WTC11 (cell line): ENCODE data around the gene PTGR2. TPM values are rescaled to one million over a fixed set of nuclear protein-coding genes. Genes with fewer than 3 reads are reported as not detected.

Source experiments
- CBFB ChIP-seq: sonication (generic); formaldehyde crosslinking; IDR thresholded peaks from 2 replicates; pipeline ENCODE4 v1.8.1; 2022; ENCODE audit warnings: mild to moderate bottlenecking, low read depth, missing genetic modification reagents
- CREM ChIP-seq: sonication (generic); formaldehyde crosslinking; IDR thresholded peaks from 2 replicates; pipeline ENCODE4 v1.8.1; 2022; ENCODE audit warnings: mild to moderate bottlenecking, missing genetic modification reagents, moderate library complexity
- FOXK1 ChIP-seq: sonication (generic); formaldehyde crosslinking; IDR thresholded peaks from 2 replicates; pipeline ENCODE4 v1.8.0; 2022; ENCODE audit warnings: mild to moderate bottlenecking, moderate library complexity, missing genetic modification reagents
- HMGA2 ChIP-seq: fragments of 250-450 bp; sonication (Bioruptor Pico); IDR thresholded peaks from 2 replicates; pipeline ENCODE4 v1.4.0; 2021; ENCODE audit warnings: mild to moderate bottlenecking, moderate library complexity
- NR2C2 ChIP-seq: sonication (generic); formaldehyde crosslinking; IDR thresholded peaks from 2 replicates; pipeline ENCODE4 v1.8.0; 2022; ENCODE audit warnings: mild to moderate bottlenecking, missing genetic modification reagents
- SOX15 ChIP-seq: fragments of 250-450 bp; sonication (Bioruptor Pico); IDR thresholded peaks from 2 replicates; pipeline ENCODE4 v1.9.0; 2021; ENCODE audit warnings: mild to moderate bottlenecking
- SP1 ChIP-seq: sonication (generic); formaldehyde crosslinking; conservative IDR thresholded peaks from 2 replicates; pipeline ENCODE4 v1.8.1; 2022; ENCODE audit warnings: missing genetic modification reagents
- ZBTB21 ChIP-seq: sonication (generic); formaldehyde crosslinking; IDR thresholded peaks from 2 replicates; pipeline ENCODE4 v1.8.1; 2023; ENCODE audit warnings: mild to moderate bottlenecking, missing genetic modification reagents, borderline replicate concordance
- ZNF138 ChIP-seq: sonication (generic); formaldehyde crosslinking; conservative IDR thresholded peaks from 2 replicates; pipeline ENCODE4 v1.8.1; 2022; ENCODE audit warnings: mild to moderate bottlenecking, moderate library complexity, missing genetic modification reagents
- ZNF671 ChIP-seq: fragments of 250-450 bp; sonication (Bioruptor Pico); IDR thresholded peaks from 2 replicates; pipeline ENCODE4 v1.8.0; 2021; ENCODE audit warnings: mild to moderate bottlenecking
- total RNA-seq: library from RNA; stranded (reverse); gene quantifications from 3 replicates; pipeline ENCODE4 v1.2.3, GENCODE V29; 2021
- TF ChIP-seq, protein P1 (sequence below): sonication (generic); formaldehyde crosslinking; IDR thresholded peaks from 2 replicates; pipeline ENCODE4 v1.8.0; 2022; ENCODE audit warnings: missing genetic modification reagents
- TF ChIP-seq, protein P2 (sequence below): fragments of 250-450 bp; sonication (Bioruptor Pico); IDR thresholded peaks from 2 replicates; pipeline ENCODE4 v1.9.0; 2021; ENCODE audit warnings: moderate library complexity, mild to moderate bottlenecking, inconsistent platforms, borderline replicate concordance
- TF ChIP-seq, protein P3 (sequence below): fragments of 250-450 bp; sonication (Bioruptor Pico); IDR thresholded peaks from 2 replicates; pipeline ENCODE4 v1.9.0; 2021; ENCODE audit warnings: mild to moderate bottlenecking
- TF ChIP-seq, protein P4 (sequence below): sonication (generic); formaldehyde crosslinking; IDR thresholded peaks from 2 replicates; pipeline ENCODE4 v1.8.0; 2023; ENCODE audit warnings: missing genetic modification reagents, mild to moderate bottlenecking, borderline replicate concordance
- TF ChIP-seq, protein P5 (sequence below): fragments of 250-450 bp; sonication (Bioruptor Pico); conservative IDR thresholded peaks from 2 replicates; pipeline ENCODE4 v1.9.0; 2021; ENCODE audit warnings: mild to moderate bottlenecking
- TF ChIP-seq, protein P6 (sequence below): sonication (generic); formaldehyde crosslinking; IDR thresholded peaks from 2 replicates; pipeline ENCODE4 v1.8.0; 2022; ENCODE audit warnings: mild to moderate bottlenecking, missing genetic modification reagents
- TF ChIP-seq, protein P7 (sequence below): fragments of 250-450 bp; sonication (Bioruptor Pico); IDR thresholded peaks from 2 replicates; pipeline ENCODE4 v1.9.0; 2021; ENCODE audit warnings: mild to moderate bottlenecking

PTGR2 gene
- total RNA-seq, 1 experiment from 2014 or later: 20.7 TPM

DNA sequence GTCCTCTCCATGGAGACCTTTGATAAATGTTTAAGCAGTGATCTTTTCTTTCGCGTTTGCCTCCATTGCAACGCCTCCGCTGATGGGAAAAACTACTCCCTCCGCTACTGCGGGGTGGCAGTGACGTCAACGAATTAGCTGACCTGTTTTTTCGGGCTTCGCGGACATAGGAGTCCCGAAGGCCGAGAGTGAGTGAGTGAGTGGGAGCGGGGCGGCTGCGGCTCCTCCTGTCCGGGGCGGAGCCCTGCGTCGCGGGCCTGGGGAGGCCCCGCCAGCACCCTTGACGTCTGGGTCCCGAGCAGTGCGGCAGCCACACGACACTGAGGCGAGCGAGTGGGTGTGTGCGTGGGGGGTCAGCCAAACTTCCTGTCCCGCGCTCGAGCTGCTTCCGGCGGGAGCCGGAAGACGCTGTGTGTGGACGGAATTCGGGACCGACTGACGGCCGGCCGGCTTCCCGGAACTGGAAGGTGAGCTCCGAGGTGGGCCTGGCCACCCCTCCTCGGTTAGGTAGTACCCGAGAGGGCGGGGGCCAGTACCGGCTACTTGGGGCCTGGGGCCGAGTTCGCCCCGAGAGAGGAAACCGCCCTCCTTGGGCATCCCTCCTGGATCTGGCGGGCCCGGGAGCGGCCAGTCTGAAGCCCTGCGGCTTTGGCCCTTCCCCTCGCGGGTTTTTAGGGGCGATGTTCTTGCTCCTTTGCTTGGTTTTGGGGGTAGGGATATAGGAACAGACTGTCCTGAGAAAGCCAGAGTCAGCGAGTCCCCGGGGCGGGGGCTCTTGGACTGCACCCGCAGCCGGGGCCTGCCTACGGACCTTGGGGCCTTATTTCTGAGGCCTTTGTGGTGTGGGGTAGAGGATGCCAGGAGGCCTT lies 35.1 kb downstream of the PTGR2 start, which contains the start of gene ZNF410 (continued):
- TF ChIP-seq, protein P1, sequence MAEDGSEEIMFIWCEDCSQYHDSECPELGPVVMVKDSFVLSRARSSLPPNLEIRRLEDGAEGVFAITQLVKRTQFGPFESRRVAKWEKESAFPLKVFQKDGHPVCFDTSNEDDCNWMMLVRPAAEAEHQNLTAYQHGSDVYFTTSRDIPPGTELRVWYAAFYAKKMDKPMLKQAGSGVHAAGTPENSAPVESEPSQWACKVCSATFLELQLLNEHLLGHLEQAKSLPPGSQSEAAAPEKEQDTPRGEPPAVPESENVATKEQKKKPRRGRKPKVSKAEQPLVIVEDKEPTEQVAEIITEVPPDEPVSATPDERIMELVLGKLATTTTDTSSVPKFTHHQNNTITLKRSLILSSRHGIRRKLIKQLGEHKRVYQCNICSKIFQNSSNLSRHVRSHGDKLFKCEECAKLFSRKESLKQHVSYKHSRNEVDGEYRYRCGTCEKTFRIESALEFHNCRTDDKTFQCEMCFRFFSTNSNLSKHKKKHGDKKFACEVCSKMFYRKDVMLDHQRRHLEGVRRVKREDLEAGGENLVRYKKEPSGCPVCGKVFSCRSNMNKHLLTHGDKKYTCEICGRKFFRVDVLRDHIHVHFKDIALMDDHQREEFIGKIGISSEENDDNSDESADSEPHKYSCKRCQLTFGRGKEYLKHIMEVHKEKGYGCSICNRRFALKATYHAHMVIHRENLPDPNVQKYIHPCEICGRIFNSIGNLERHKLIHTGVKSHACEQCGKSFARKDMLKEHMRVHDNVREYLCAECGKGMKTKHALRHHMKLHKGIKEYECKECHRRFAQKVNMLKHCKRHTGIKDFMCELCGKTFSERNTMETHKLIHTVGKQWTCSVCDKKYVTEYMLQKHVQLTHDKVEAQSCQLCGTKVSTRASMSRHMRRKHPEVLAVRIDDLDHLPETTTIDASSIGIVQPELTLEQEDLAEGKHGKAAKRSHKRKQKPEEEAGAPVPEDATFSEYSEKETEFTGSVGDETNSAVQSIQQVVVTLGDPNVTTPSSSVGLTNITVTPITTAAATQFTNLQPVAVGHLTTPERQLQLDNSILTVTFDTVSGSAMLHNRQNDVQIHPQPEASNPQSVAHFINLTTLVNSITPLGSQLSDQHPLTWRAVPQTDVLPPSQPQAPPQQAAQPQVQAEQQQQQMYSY (CRISPR knock-in tag): no peak
- TF ChIP-seq, protein P2, sequence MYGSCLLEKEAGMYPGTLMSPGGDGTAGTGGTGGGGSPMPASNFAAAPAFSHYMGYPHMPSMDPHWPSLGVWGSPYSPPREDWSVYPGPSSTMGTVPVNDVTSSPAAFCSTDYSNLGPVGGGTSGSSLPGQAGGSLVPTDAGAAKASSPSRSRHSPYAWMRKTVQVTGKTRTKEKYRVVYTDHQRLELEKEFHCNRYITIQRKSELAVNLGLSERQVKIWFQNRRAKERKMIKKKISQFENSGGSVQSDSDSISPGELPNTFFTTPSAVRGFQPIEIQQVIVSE (CRISPR knock-in tag): no peak
- TF ChIP-seq ZNF671 (CRISPR knock-in tag) (no peak), SP1 (CRISPR knock-in tag) (peak; percentile 52; the same call in 1 of the 2 replicates), HMGA2 (no peak), ZNF138 (0 out of 2 replicates have a peak, but pooled peaks have one; percentile 62), NR2C2 (no peak), CBFB (CRISPR knock-in tag) (0 out of 2 replicates have a peak, but pooled peaks have one; percentile 76), ZBTB21 (CRISPR knock-in tag) (peak; percentile 91; the same call in 1 of the 2 replicates), SOX15 (CRISPR knock-in tag) (no peak), FOXK1 (CRISPR knock-in tag) (peak; percentile 84), CREM (CRISPR knock-in tag) (peak; percentile 80)
- TF ChIP-seq, protein P3, sequence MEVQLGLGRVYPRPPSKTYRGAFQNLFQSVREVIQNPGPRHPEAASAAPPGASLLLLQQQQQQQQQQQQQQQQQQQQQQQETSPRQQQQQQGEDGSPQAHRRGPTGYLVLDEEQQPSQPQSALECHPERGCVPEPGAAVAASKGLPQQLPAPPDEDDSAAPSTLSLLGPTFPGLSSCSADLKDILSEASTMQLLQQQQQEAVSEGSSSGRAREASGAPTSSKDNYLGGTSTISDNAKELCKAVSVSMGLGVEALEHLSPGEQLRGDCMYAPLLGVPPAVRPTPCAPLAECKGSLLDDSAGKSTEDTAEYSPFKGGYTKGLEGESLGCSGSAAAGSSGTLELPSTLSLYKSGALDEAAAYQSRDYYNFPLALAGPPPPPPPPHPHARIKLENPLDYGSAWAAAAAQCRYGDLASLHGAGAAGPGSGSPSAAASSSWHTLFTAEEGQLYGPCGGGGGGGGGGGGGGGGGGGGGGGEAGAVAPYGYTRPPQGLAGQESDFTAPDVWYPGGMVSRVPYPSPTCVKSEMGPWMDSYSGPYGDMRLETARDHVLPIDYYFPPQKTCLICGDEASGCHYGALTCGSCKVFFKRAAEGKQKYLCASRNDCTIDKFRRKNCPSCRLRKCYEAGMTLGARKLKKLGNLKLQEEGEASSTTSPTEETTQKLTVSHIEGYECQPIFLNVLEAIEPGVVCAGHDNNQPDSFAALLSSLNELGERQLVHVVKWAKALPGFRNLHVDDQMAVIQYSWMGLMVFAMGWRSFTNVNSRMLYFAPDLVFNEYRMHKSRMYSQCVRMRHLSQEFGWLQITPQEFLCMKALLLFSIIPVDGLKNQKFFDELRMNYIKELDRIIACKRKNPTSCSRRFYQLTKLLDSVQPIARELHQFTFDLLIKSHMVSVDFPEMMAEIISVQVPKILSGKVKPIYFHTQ (CRISPR knock-in tag): no peak
- TF ChIP-seq, protein P4, sequence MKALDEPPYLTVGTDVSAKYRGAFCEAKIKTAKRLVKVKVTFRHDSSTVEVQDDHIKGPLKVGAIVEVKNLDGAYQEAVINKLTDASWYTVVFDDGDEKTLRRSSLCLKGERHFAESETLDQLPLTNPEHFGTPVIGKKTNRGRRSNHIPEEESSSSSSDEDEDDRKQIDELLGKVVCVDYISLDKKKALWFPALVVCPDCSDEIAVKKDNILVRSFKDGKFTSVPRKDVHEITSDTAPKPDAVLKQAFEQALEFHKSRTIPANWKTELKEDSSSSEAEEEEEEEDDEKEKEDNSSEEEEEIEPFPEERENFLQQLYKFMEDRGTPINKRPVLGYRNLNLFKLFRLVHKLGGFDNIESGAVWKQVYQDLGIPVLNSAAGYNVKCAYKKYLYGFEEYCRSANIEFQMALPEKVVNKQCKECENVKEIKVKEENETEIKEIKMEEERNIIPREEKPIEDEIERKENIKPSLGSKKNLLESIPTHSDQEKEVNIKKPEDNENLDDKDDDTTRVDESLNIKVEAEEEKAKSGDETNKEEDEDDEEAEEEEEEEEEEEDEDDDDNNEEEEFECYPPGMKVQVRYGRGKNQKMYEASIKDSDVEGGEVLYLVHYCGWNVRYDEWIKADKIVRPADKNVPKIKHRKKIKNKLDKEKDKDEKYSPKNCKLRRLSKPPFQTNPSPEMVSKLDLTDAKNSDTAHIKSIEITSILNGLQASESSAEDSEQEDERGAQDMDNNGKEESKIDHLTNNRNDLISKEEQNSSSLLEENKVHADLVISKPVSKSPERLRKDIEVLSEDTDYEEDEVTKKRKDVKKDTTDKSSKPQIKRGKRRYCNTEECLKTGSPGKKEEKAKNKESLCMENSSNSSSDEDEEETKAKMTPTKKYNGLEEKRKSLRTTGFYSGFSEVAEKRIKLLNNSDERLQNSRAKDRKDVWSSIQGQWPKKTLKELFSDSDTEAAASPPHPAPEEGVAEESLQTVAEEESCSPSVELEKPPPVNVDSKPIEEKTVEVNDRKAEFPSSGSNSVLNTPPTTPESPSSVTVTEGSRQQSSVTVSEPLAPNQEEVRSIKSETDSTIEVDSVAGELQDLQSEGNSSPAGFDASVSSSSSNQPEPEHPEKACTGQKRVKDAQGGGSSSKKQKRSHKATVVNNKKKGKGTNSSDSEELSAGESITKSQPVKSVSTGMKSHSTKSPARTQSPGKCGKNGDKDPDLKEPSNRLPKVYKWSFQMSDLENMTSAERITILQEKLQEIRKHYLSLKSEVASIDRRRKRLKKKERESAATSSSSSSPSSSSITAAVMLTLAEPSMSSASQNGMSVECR (CRISPR knock-in tag): no peak; the same call in 1 of the 2 replicates
- TF ChIP-seq, protein P5, sequence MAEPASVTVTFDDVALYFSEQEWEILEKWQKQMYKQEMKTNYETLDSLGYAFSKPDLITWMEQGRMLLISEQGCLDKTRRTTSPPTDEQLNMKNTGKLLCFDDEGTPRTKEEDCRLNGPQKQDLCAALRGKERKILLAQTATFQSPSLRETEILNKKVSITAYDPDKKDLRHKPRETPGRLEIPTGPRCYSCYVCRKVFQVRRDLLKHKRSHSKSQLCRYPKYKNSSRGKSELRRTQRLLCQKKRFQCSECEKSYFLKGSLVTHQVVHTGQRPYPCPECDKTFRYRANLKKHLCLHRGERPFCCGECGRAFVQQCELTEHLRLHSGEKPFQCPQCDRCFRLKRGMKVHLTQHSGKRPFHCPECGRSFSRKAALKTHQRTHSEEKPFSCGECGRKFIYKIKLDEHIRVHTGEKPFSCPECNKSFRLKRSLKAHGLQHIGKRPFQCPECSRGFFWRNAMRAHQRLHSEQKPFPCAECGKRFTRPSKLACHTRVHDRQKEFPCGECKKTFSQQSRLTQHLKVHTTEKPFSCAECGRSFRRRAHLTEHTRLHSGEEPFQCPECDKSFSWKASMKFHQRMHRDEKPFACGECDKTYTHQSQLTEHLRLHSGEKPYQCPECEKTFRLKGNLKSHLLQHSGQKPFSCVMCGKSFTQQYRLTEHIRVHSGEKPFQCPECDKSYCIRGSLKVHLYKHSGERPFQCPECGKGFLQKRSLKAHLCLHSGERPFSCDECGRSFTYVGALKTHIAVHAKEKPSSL: no peak
- TF ChIP-seq, protein P6, sequence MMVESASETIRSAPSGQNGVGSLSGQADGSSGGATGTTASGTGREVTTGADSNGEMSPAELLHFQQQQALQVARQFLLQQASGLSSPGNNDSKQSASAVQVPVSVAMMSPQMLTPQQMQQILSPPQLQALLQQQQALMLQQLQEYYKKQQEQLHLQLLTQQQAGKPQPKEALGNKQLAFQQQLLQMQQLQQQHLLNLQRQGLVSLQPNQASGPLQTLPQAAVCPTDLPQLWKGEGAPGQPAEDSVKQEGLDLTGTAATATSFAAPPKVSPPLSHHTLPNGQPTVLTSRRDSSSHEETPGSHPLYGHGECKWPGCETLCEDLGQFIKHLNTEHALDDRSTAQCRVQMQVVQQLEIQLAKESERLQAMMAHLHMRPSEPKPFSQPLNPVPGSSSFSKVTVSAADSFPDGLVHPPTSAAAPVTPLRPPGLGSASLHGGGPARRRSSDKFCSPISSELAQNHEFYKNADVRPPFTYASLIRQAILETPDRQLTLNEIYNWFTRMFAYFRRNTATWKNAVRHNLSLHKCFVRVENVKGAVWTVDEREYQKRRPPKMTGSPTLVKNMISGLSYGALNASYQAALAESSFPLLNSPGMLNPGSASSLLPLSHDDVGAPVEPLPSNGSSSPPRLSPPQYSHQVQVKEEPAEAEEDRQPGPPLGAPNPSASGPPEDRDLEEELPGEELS: 0 out of 2 replicates have a peak, but pooled peaks have one; percentile 66
- TF ChIP-seq, protein P7, sequence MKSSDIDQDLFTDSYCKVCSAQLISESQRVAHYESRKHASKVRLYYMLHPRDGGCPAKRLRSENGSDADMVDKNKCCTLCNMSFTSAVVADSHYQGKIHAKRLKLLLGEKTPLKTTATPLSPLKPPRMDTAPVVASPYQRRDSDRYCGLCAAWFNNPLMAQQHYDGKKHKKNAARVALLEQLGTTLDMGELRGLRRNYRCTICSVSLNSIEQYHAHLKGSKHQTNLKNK (CRISPR knock-in tag): no peak
